Renal cortex interstitium (tissue), 11 donors: ENCODE measurements around the gene ENTPD1. TPM values are rescaled to one million over a fixed set of nuclear protein-coding genes. Genes with fewer than 3 reads are reported as not detected.
"Not testable (repeated sequence)": the region's sequence is repeated elsewhere in the genome, so short reads cannot be mapped to it uniquely, and the experiment has no call there.

Experiments used
- DNase-seq, 11 donors: peaks; one replicate each; pipeline ENCODE4 v3.0.0-alpha.2; 2013; ENCODE audit warnings: low read depth in 9 of 11, low spot score in 4 of 11; ENCODE audit errors: extremely low read depth in 1 of 11
- polyA plus RNA-seq, 3 donors: library from polyadenylated mRNA; unstranded; fragments of 120-200 nt; gene quantifications; one replicate each; pipeline ENCODE4 v1.2.1, GENCODE V29; 2013; ENCODE audit not compliant: insufficient read length in 3 of 3

The ENTPD1 gene
- polyA plus RNA-seq, 3 donors = 18.1 to 20.0 (median 19.8) TPM

DNA sequence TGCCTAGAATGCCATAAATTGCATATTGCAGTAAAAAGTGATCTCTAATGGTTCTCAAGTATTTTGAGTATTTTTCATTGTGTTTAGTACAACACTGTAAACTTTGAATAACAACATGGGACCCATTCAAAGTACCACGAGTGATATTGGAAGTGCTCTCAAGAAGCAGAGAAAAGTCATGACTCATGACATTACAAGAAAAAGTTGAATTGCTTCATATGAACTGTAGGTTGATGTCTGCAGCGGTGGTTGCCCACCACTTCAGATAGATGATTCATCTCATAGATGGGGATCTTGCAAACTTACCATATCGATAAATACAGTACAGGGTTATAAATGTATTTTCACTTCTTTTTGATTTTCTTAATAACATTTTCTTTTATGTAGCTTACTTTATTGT is 33.9 kb downstream of the ENTPD1 start:
- no peak for DNase-seq

DNA sequence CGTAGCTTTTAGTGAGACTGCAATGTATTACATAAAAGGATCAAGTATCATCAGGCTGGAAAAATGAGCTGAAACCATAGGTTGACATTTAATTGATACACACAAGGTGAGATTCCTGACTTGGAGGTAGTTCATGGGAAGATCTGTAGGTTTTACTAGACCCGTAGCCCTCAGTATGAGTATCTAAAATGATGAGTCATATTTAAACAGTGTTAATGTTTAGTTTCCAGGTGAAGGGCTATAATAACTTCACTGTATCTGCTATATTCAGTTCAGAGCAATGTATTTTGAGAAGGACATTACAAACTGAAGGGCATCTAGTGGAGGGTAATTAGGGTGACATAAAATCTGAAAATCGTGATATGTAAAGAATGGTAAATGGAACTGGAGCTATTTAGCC is 35.0 kb downstream of the ENTPD1 start:
- no peak for DNase-seq

DNA sequence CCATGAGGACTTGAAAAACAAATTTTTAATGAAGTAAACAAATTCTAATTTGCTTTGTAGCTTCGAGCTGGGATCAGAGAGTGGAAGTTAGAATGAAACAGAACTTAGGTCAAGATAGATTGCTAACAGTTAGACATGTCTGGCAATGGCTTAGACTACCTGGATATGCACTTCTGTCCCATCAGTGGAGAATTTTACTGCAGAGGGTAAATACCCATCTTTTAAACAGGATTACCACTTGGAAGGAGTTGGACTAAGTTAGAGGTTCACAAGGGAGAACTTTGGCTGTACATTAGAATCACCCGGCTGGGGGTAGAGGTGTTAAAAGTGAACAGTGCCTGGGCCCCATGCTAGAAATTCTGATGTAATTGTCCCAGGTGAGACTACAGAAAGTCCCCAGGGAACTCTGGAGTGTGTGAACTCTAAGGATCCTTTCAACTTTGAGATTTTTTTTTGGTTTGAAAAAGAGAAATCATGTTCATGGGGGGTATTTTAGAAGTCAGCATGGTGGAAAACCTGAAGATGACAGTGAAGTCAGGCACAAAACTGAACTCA is 35.5 kb downstream of the ENTPD1 start:
- DNase-seq = no peak

DNA sequence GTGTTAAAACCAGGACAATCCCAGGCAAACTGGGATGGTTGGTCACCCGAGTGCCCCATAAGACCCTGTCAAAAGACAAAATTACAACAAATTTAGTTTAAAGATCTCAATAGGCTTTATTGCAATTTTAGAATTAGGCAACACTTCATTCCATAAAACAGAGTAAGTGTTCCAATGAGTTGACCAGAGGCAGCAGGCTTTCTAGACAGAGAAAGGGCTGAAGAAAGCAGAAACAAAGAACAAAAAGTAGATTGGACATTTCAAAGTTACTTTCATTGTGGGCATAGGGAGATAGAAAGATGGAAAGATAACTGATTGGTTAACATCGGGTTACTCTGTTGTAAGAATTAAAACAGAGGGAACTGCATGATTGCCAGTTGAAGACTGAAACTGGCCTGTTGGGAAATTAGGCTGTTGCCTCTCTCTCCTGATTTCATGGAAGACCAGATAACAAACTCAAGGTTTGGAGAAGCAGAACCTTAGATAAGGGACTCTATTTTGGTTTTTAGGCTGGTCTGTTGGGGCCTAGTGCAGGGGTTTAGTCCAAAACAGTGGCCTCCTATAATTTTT is 36.3 kb downstream of the ENTPD1 start:
- DNase-seq = no peak

DNA sequence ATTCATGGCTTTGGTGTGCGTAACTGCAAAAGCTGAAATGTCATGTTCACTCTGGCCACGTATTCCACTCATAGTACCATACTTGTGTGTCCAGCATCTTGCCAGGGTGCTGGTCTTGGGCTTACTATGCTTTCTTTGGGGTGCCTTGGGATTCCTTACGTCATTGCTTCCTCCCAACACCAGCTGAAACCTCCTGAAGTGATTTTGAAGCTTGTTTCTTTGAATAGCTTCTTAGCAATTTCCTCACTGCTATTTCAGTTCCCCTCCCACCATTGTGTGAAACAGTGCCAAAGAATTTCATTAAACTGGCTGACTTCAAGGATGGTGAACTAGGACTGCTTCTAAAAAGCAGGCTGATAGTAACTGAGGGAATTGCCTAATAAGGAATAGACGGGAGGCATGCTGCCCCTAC is 36.9 kb downstream of the ENTPD1 start:
- peak in 5 of 11 donors; percentile 17 to 45 (median 28) for DNase-seq

DNA sequence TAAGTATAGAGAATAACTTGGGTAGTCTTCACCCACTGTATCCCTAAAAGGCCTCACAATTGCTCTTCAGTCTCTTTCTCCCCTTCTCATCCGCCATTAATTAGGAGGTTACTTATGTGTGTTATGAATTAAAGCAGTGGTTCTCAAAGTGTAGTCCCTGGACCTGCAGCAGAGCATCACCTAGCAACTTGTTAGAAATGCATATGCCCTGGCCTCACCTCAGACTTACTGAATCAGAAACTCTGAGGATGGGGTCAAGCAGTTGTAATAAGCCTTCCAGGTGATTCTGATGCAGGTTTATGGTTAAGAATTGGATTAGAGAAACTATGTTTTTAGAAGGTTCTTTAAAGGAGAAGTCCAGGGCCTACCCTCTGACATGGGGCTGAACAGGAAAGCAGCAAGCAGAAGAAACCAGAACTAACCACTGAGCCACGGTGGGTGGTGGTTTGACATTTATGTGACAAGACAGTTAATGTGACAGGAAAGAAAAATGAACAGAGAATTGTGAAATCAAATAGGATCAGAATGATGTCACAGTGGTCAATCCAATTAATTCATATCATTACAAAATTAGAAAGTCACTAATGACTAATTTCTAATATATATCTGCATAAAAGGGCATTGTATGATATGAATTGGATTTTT is 37.6 kb downstream of the ENTPD1 start:
- no peak for DNase-seq

DNA sequence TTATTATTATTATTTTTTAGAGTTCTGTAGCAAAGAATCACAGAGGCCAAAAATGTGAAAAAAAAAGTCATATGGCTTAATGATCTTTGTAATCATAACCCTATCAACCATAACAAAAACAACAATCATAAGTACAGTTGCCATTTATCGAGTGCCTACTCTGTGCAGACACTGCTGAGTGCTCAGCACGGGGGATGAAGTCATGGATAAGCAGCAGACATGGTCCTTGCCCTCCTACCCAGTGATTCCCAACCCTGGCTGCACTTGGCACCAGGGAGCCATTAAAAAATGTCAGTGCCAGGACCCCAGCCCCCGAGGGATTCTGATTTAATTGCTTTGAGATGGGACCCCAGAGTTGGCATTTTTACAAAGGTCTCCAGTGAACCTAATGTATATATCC is 38.2 kb downstream of the ENTPD1 start:
- no peak for DNase-seq

DNA sequence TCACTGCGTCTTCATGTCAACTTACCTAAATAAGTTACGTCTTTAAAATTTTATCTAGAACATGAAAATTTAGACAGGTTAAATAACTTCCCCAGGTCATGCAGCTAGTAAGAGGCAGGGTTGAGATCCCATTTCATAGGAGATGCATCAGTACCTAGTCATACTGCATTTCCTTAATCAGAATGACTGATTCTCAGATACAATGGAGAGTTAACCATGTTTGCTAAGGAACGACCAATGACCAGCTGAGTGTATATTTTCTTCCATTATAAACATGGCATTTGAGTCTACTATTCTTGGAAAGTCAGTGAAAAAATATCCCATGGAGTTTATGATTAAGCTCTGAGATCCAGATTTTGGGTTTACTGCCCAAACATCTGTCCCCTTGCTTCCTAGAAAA is 39.6 kb downstream of the ENTPD1 start:
- DNase-seq = no peak

DNA sequence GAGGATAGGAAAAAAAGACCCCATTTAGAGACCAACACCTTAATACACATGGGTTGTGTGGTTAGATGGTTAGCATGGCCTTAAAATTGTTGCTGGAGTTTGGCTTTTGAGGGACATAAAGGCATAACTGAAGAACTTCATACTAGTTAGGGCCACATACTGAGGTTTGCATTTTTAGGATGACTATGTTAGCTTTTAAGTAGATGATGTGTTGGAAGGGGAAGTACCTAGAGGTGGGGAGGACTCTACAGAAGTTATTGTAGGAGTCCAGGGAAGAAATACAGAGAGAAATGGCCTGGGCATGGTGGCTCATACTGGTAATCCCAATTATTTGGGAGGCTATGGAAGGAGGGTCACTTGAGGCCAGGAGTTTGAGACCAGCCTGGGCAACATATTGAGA is 40.5 kb downstream of the ENTPD1 start:
- DNase-seq = no peak

DNA sequence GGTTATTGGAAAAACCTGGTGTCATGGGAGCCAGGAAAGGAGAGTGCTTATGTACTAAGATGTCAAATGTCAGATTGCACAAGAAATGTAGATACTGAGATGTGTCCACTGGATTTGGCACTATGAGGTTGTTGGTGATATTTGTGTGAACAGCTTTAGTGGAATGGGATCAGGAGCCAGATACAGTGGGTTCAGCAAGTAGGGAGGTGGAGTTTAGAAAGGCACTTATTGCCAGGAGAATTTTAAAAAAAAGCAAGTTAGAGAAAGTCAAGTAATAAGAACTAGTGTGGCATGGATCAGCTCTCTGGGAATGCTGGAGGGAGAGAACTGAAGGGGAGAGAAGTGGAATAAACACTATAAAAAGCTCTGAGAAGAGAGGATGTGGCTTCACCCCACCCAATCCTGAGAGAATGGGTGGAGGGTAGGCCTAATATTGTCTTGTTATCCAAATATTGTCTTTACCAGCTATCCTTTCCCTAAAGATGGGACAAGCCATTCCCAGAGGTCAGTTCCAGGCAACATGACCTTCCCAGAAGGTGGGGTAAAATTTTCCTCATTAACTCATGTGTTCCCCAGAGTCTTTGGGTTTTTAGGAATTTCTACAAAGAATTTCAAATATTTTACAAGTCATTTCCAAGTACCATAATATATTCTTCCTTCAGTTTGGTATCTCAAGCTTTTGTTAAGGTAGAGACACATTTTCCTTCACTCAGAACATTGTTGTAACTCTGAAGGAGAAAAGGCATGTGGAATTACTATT is 42.3 kb downstream of the ENTPD1 start:
- no peak for DNase-seq

DNA sequence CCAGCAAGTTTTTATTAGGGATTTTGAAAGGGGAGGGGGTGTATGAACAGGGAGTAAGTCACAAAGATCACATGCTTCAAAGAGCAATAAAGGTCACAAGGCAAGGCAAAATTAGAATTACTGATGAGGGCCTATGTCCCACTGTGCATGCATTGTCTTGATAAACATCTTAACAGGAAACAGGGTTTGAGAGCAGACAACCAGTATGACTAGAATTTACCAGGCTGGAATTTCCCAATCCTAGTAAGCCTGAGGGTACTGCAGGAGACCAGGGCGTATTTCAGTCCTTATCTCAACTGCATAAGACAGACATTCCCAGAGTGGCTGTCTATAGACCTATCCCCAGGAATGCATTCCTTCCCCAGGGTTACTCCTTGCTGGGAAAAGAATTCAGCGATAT is 44.3 kb downstream of the ENTPD1 start:
- not testable (repeated sequence) for DNase-seq

DNA sequence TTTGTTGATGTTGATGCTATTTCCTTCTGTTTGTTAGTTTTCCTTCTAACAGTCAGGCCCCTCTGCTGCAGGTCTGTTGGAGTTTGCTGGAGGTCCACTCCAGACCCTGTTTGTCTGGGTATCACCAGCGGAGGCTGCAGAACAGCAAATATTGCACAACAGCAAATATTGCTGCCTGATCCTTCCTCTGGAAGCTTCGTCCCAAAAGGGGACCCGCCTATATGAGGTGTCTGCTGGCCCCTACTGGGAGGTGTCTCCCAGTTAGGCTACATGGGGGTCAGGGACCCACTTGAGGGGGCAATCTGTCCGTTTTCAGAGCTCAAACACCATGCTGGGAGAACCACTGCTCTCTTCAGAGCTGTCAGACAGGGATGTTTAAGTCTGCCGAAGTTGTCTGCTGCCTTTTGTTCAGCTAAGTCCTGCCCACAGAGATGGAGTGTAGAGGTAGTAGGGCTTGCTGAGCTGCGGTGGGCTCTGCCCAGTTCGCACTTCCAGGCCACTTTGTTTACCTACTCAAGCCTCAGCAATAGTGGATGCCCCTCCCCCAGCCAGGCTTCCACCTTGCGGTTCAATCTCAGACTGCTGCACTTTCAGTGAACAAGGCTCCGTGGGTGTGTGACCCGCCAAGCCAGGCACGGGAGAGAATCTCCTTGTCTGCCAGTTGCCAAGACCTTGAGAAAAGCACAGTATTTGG is 50.9 kb downstream of the ENTPD1 start:
- DNase-seq = not testable (repeated sequence)

DNA sequence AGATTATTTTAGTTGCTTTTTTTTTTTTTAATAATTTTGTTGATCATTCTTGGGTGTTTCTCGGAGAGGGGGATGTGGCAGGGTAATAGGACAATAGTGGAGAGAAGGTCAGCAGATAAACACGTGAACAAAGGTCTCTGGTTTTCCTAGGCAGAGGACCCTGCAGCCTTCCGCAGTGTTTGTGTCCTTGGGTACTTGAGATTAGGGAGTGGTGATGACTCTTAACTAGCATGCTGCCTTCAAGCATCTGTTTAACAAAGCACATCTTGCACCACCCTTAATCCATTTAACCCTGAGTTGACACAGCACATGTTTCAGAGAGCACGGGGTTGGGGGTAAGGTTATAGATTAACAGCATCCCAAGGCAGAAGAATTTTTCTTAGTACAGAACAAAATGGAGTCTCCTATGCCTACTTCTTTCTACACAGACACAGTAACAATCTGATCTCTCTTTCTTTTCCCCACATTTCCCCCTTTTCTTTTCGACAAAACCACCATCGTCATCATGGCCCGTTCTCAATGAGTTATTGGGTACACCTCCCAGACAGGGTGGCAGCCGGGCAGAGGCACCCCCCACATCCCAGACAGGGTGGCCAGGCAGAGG is 52.8 kb downstream of the ENTPD1 start:
- not testable (repeated sequence) for DNase-seq

DNA sequence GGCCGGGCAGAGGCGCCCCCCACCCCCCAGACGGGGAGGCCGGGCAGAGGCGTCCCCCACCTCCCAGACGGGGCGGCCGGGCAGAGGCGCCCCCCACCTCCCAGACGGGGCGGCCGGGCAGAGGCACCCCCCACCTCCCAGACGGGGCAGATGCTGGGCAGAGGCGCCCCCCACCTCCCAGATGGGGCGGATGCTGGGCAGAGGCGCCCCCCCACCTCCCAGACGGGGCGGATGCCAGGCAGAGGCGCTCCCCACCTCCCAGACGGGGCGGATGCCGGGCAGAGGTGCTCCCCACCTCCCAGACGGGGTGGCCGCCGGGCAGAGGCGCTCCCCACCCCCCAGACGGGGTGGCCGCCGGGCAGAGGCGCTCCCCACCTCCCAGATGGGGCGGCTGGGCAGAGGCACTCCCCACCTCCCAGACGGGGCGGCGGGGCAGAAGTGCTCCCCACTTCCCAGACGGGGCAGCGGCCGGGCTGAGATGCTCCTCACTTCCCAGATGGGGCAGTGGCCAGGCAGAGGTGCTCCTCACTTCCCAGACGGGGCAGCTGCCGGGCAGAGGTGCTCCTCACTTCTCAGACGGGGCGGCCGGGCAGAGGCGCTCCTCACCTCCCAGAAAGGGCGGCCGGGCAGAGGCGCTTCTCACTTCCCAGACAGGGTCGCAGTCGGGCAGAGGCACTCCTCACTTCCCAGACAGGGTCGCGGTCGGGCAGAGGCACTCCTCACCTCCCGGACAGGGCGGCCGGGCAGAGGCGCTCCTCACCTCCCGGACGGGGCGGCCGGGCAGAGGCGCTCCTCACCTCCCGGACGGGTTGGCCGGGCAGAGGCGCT is 53.6 kb downstream of the ENTPD1 start:
- DNase-seq = no peak

DNA sequence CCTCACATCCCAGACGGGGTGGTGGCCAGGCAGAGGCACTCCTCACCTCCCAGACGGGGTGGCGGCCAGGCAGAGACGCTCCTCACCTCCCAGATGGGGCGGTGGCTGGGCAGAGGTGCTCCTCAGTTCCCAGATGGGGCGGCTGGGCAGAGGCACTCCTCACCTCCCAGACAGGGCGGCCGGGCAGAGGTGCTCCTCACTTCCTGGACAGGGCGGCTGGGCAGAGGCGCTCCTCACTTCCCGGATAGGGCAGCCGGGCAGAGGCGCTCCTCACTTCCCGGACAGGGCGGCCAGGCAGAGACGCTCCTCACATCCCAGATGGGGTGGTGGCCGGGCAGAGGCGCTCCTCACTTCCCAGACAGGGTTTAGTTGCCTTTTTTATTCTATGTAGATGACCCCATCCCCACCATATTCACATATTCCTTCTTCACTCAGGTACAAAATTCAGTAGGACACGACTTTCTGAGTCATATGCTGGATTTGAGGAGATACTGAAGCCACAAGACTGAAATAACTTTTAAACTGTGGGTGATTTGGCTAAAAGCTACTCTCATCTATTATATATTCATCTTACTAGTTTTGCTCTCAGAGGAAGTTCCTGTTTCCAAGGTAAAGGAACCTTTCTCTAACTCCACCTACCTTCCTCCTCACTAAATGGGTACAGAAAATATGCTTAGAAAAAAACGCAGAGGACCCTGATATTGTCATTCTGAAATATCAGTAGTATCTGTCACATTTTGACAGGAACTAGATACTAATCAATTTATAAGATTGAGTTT is 54.4 kb downstream of the ENTPD1 start:
- DNase-seq = no peak

DNA sequence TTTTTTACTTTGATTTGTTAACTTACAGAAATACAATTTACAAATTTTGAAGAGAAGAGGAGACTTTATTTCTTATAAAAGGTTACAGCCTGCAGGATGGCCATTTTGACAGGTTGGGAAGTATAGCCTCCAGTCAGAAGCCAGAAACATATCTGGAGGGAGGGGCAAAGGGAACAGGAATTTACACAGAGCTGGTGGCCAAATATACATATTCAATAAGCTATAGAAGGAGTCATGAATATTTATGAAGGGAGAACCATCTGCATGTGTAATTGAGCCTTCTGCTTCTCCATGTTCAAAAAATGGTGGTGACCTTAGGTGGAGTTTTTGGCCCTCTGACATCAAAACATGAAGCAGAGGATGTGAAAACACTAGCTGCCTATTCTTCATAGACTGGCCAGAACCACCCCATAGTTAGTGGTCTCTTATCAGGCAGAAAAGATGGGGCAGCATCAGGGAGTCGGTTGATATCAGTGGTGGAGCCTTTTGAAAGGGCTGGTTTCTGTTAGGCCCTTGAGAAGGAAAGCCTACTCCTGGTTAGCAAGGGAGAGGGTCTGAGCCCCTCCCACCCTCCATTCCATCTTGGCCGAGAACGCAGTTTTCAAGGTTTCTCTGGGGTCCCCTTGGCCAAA is 57.2 kb downstream of the ENTPD1 start:
- no peak for DNase-seq

DNA sequence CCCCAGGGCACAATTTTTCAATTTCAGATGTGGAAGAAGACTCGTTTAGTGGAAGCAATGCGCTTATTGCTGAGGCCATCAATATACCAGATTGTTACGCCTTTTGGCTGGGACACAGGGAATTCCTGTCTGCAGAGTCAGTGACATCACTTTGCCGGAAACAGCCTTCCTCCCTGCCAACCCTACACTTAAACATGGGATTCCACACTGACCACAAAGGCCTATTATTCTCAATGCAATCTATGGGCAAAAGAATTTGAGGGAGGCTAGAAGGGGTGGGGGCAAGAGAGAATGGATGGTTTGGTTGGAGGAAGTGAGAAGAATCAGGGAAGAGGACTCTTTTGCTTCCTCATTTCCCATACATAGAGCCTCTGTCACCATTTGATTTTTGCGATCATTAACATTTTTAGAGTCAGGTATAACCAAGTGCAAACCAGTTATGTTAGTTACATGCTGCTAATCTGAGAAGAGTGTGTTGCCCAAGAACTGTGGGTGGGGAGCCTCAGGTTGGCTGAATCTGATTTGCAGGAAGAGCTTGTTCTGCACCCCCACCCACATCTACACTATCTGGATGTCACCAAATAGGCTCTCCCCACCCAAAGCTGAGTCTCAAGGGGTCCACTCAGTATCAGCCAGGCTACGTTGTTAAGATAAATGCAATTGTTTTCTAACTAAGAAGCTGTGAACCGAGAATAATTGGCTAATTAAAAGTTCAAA is 58.2 kb downstream of the ENTPD1 start:
- peak in 7 of 11 donors; percentile 13 to 52 (median 35) for DNase-seq
